Naive thymus-derived CD4-positive, alpha-beta T cell (primary cell): ENCODE measurements around the gene IFIH1. TPM values are rescaled to one million over a fixed set of nuclear protein-coding genes. Genes with fewer than 3 reads are reported as not detected.

ENCODE experiments used
- ATAC-seq: fragments of 150-1000 bp; cut with Tn5 transposase; 2 replicates; pipeline ENCODE4 v1.10.0; 2021; ENCODE audit warnings: mild to moderate bottlenecking, moderate library complexity
- CTCF ChIA-PET: fragments of 350-600 bp; sonication (Branson Sonifier 250); formaldehyde crosslinking; loops from one replicate; lab custom pipeline; 2021; ENCODE audit warnings: antibody characterized with exemption; lab: Charles Lee
- POLR2A ChIA-PET: fragments of 350-600 bp; sonication (Branson Sonifier 250); formaldehyde crosslinking; loops from one replicate; lab custom pipeline; 2021; ENCODE audit warnings: antibody characterized with exemption, inconsistent platforms; lab: Charles Lee
- DNase-seq, 9 donors: peaks; one replicate each; pipeline versions ENCODE4 v3.0.0 to v3.0.0-alpha.2; 2020 to 2022; ENCODE audit warnings: mixed read lengths in 1 of 9
- H3K27ac ChIP-seq: one replicate; pipeline ENCODE4 v1.7.0; 2013; ENCODE audit warnings: mild to moderate bottlenecking, low read depth, low read length, moderate library complexity
- H3K27me3 ChIP-seq, 2 donors: one replicate each; pipeline ENCODE4 v1.7.0; 2013; ENCODE audit warnings: low read length in 2 of 2, mild to moderate bottlenecking in 2 of 2, moderate library complexity in 2 of 2; ENCODE audit not compliant: control insufficient read depth in 2 of 2, insufficient read depth in 2 of 2
- H3K36me3 ChIP-seq, 3 experiments: 1 replicate in 2 of 3; 2 replicates in 1 of 3; pipeline ENCODE4 v1.7.0; 2013; ENCODE audit warnings: low read length in 3 of 3, mild to moderate bottlenecking in 3 of 3, moderate library complexity in 1 of 3; ENCODE audit not compliant: insufficient read depth in 3 of 3, control insufficient read depth in 2 of 3
- H3K4me1 ChIP-seq, 2 donors: one replicate each; pipeline ENCODE4 v1.7.0; 2013; ENCODE audit warnings: low read length in 2 of 2, mild to moderate bottlenecking in 2 of 2, moderate library complexity in 1 of 2; ENCODE audit not compliant: control insufficient read depth in 2 of 2, insufficient read depth in 2 of 2
- H3K4me3 ChIP-seq: 2 replicates; pipeline ENCODE4 v1.7.0; 2013; ENCODE audit warnings: mild to moderate bottlenecking, low read length
- H3K9me3 ChIP-seq, 3 experiments: 1 replicate in 2 of 3; 2 replicates in 1 of 3; pipeline ENCODE4 v1.7.0; 2013; ENCODE audit warnings: low read length in 3 of 3; ENCODE audit not compliant: control insufficient read depth in 2 of 3
- H3K27ac Mint-ChIP-seq, 9 donors: one replicate each; pipeline ENCODE4 v1.8.0; 2020 to 2022; ENCODE audit warnings: mixed read lengths in 9 of 9, mild to moderate bottlenecking in 8 of 9, moderate library complexity in 5 of 9, inconsistent platforms in 2 of 9
- H3K27me3 Mint-ChIP-seq, 5 donors: one replicate each; pipeline ENCODE4 v1.8.0; 2021 to 2022; ENCODE audit warnings: mixed read lengths in 5 of 5, mild to moderate bottlenecking in 1 of 5
- H3K36me3 Mint-ChIP-seq, 5 donors: one replicate each; pipeline ENCODE4 v1.8.0; 2020 to 2022; ENCODE audit warnings: mixed read lengths in 5 of 5, mild to moderate bottlenecking in 3 of 5, inconsistent platforms in 1 of 5
- H3K4me1 Mint-ChIP-seq, 7 donors: one replicate each; pipeline ENCODE4 v1.8.0; 2020 to 2022; ENCODE audit warnings: mixed read lengths in 7 of 7, mild to moderate bottlenecking in 3 of 7, inconsistent platforms in 1 of 7
- H3K4me3 Mint-ChIP-seq, 10 donors: one replicate each; pipeline ENCODE4 v1.8.0; 2020 to 2022; ENCODE audit warnings: mild to moderate bottlenecking in 10 of 10, mixed read lengths in 10 of 10, moderate library complexity in 6 of 10, inconsistent platforms in 2 of 10
- H3K9me3 Mint-ChIP-seq, 11 donors: one replicate each; pipeline ENCODE4 v1.8.0; 2020 to 2022; ENCODE audit warnings: mixed read lengths in 11 of 11, mild to moderate bottlenecking in 4 of 11, inconsistent platforms in 1 of 11, moderate library complexity in 1 of 11
- intact Hi-C, 2 donors: fragments of 100-400 bp; cut with micrococcal nuclease; formaldehyde crosslinking; loops; one replicate each; pipeline ENCODE4 v1.15.1; 2023
- polyA plus RNA-seq, 2 donors: library from polyadenylated mRNA; unstranded; fragments of 300-500 nt; fragmentation: Illumina TruSeq; gene quantifications; one replicate each; pipeline ENCODE4 v1.2.3, GENCODE V29; 2021
- total RNA-seq, 6 experiments: library from RNA in 5 of 6; stranded (reverse) in 5 of 6; gene quantifications; 1 replicate in 5 of 6; 2 replicates in 1 of 6; pipeline ENCODE4 v1.2.3 and lab custom pipeline; 2021 to 2026

Gene IFIH1
- total and polyA plus RNA-seq, 7 experiments from 2014 or later: 14.5 to 77.9 (median 23.1) TPM

DNA sequence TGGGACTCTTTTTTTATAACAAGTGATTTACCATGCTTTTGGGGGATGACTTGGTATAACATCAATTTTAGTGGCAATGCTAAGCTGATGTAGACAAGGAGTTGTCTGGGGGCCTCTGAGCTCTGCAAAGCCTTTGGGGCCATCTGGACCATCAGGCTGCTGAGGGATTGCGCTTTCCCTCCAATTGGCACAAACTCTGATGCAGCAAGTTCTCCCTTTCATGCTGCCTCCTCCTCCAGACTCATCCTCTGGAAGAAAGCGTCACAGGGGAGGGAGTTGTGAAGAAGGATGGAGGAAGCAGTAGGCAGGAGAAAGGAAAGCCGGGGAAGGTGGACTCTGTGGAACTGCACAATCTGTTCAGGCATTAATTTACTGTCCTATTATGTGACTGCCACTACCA, 65.0 kb downstream of the IFIH1 start:
- no peaks in the 10 kb centered on the region for H3K27me3 ChIP-seq
- no peaks in the 10 kb centered on the region for H3K9me3 ChIP-seq
- no peak overlapping the region for H3K4me3 ChIP-seq
- Mint-ChIP-seq H3K27ac (no peak overlapping the region), H3K4me1 (no peaks in the 10 kb centered on the region), H3K4me3 (no peak overlapping the region), H3K27me3 (peaks cover 0 to 28% (median 12%) of the 10 kb centered on the region in 5 donors), H3K9me3 (peaks cover 0 to 5% (median 0%) of the 10 kb centered on the region in 11 donors), H3K36me3 (peaks cover 0 to 4% (median 0%) of the 10 kb centered on the region in 5 donors)
- ChIA-PET CTCF (no interaction called here), POLR2A (no interaction called here)
- intact Hi-C loops: no loop called here
- no peaks in the 10 kb centered on the region for H3K4me1 ChIP-seq
- H3K36me3 ChIP-seq: no peaks in the 10 kb centered on the region
- DNase-seq: no peak
- ATAC-seq: no peak
- H3K27ac ChIP-seq: no peak overlapping the region

DNA sequence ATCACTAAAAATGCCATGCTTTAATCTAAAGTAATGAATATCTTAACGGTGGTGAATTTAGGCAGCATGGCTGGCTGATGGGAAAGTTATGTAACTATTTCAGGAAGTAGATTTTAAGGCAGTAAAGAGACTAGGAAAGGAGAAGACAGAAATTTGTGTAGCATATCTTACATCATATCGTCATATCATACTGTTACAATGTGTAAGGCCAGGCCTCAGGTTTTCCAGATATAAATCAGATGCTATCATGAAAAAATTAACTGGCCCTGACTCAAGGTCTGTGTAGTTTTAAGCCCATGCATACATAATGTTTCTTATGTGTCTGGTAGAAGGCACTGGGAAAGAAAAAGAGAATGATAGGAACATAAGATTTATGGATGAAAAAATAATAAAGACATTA, 66.3 kb downstream of the IFIH1 start:
- no peak for ATAC-seq
- Histone ChIP-seq H3K4me3 (no peak overlapping the region), H3K27me3 (no peaks in the 10 kb centered on the region), H3K27ac (no peak overlapping the region), H3K4me1 (no peaks in the 10 kb centered on the region), H3K9me3 (no peaks in the 10 kb centered on the region), H3K36me3 (no peaks in the 10 kb centered on the region)
- ChIA-PET CTCF (no interaction called here), POLR2A (no interaction called here)
- DNase-seq: no peak
- H3K4me3 Mint-ChIP-seq: no peak overlapping the region
- peaks cover 0 to 4% (median 0%) of the 10 kb centered on the region in 5 donors for H3K36me3 Mint-ChIP-seq
- H3K27me3 Mint-ChIP-seq: peaks cover 0 to 31% (median 15%) of the 10 kb centered on the region in 5 donors
- H3K4me1 Mint-ChIP-seq: no peaks in the 10 kb centered on the region
- H3K9me3 Mint-ChIP-seq: peaks cover 0 to 5% (median 0%) of the 10 kb centered on the region in 11 donors
- intact Hi-C loops: no loop called here
- H3K27ac Mint-ChIP-seq: no peak overlapping the region

- H3K27ac Mint-ChIP-seq: no peak overlapping the region
- H3K27ac ChIP-seq: no peak overlapping the region
- no peak for DNase-seq
- intact Hi-C loops: no loop called here
- no peaks in the 10 kb centered on the region for H3K9me3 ChIP-seq
- H3K27me3 ChIP-seq: no peaks in the 10 kb centered on the region
- H3K36me3 Mint-ChIP-seq: peaks cover 0 to 4% (median 0%) of the 10 kb centered on the region in 5 donors
- H3K36me3 ChIP-seq: no peaks in the 10 kb centered on the region
- no peak overlapping the region for H3K4me3 ChIP-seq
- ChIA-PET CTCF (no interaction called here), POLR2A (no interaction called here)
- H3K4me1 ChIP-seq: no peaks in the 10 kb centered on the region
- no peak for ATAC-seq
- peaks cover 16 to 54% (median 20%) of the 10 kb centered on the region in 5 donors for H3K27me3 Mint-ChIP-seq
- H3K4me1 Mint-ChIP-seq: no peaks in the 10 kb centered on the region
- no peak overlapping the region for H3K4me3 Mint-ChIP-seq
- H3K9me3 Mint-ChIP-seq: peaks cover 0 to 5% (median 0%) of the 10 kb centered on the region in 11 donors
These were observed 72.7 kb downstream of the IFIH1 start for GRCh38 chr2:162245781-162246180.

- H3K36me3 Mint-ChIP-seq: no peaks in the 10 kb centered on the region
- Histone ChIP-seq H3K27ac (no peak overlapping the region), H3K9me3 (no peaks in the 10 kb centered on the region), H3K4me3 (no peak overlapping the region), H3K4me1 (no peaks in the 10 kb centered on the region), H3K36me3 (no peaks in the 10 kb centered on the region), H3K27me3 (no peaks in the 10 kb centered on the region)
- POLR2A ChIA-PET: no interaction called here
- CTCF ChIA-PET: no interaction called here
- peaks cover 0 to 2% (median 0%) of the 10 kb centered on the region in 11 donors for H3K9me3 Mint-ChIP-seq
- H3K4me3 Mint-ChIP-seq: no peak overlapping the region
- H3K27ac Mint-ChIP-seq: no peak overlapping the region
- H3K4me1 Mint-ChIP-seq: no peaks in the 10 kb centered on the region
- peaks cover 20 to 56% (median 24%) of the 10 kb centered on the region in 5 donors for H3K27me3 Mint-ChIP-seq
- ATAC-seq (no peak), DNase-seq (no peak)
- intact Hi-C loops: no loop called here
These were observed 73.4 kb downstream of the IFIH1 start for GRCh38 chr2:162245061-162245460.

DNA sequence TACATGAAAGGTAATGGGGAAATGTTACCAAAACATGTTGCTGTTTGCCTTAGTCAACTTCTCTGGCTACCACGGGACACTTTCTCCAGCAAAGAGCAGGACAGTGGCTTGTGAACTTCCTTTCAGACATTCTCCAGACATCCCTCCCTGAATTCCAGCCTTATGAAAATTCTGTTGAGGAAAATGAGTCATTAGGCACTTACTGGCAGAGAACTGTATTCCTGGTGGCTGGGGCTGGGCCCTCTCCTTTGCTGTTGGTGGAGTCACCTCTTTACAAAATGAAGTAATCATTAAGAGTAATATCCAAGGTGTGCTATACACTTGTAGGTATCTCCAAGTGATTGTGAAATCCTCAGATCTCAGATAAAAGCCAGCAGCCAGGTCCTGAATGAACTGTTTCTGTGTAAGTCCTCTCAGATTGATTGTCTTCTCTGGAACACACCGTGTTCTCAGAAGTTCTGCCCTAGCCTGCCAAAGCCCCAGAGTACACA, 73.9 kb downstream of the IFIH1 start:
- H3K36me3 ChIP-seq: no peaks in the 10 kb centered on the region
- ChIA-PET POLR2A (no interaction called here), CTCF (no interaction called here)
- H3K9me3 Mint-ChIP-seq: peaks cover 0 to 2% (median 0%) of the 10 kb centered on the region in 11 donors
- H3K27ac Mint-ChIP-seq: no peak overlapping the region
- peaks cover 0 to 2% (median 0%) of the 10 kb centered on the region in 7 donors for H3K4me1 Mint-ChIP-seq
- no peak overlapping the region for H3K27ac ChIP-seq
- no peaks in the 10 kb centered on the region for H3K36me3 Mint-ChIP-seq
- no peaks in the 10 kb centered on the region for H3K27me3 ChIP-seq
- H3K4me3 ChIP-seq: no peak overlapping the region
- ATAC-seq (no peak), DNase-seq (no peak)
- H3K4me1 ChIP-seq: no peaks in the 10 kb centered on the region
- intact Hi-C loops: no loop called here
- peaks cover 23 to 57% (median 24%) of the 10 kb centered on the region in 5 donors for H3K27me3 Mint-ChIP-seq
- no peaks in the 10 kb centered on the region for H3K9me3 ChIP-seq
- H3K4me3 Mint-ChIP-seq: no peak overlapping the region

DNA sequence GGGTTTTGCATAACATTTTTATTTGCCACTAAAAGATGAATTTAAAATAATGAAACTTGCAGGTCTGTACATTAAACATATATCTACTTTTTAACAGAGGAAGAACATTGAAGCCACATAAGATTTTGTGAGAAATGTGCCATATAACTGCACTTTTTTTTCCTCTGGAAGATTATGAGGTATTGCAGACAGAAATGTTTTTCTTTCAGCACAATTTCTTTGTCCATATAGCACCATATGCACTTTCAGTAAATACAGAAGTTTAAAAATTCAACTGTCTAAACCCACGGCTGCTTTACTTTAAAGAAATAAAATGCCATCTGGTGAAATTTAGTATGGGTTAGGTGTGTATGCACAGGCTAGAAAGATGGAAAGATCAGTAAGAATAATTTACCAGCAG, 74.8 kb downstream of the IFIH1 start:
- H3K4me1 Mint-ChIP-seq: peaks cover 0 to 2% (median 0%) of the 10 kb centered on the region in 7 donors
- no peaks in the 10 kb centered on the region for H3K36me3 Mint-ChIP-seq
- DNase-seq: no peak
- peaks cover 30 to 56% (median 31%) of the 10 kb centered on the region in 5 donors for H3K27me3 Mint-ChIP-seq
- peaks cover 0 to 2% (median 0%) of the 10 kb centered on the region in 11 donors for H3K9me3 Mint-ChIP-seq
- H3K4me3 ChIP-seq: no peak overlapping the region
- H3K4me1 ChIP-seq: no peaks in the 10 kb centered on the region
- H3K36me3 ChIP-seq: no peaks in the 10 kb centered on the region
- CTCF ChIA-PET: no interaction called here
- no peak overlapping the region for H3K27ac Mint-ChIP-seq
- no peaks in the 10 kb centered on the region for H3K9me3 ChIP-seq
- no peaks in the 10 kb centered on the region for H3K27me3 ChIP-seq
- no peak for ATAC-seq
- POLR2A ChIA-PET: no interaction called here
- intact Hi-C loops: no loop called here
- H3K27ac ChIP-seq: no peak overlapping the region
- H3K4me3 Mint-ChIP-seq: no peak overlapping the region

GRCh38 chr2:162243294-162243693, 75.2 kb downstream of the IFIH1 start, which contains the start of gene FAP:
Gene FAP, minus strand, starts transcription at chr2:162243445. Its CDS starts 118 bp downstream, at chr2:162243327.
- H3K27me3 ChIP-seq: no peaks in the 10 kb centered on the region
- no peak within 1 kb of the TSS for H3K4me3 Mint-ChIP-seq
- no peaks in the 10 kb centered on the region for H3K36me3 Mint-ChIP-seq
- no peak within 1 kb of the TSS for H3K27ac Mint-ChIP-seq
- peaks cover 0 to 2% (median 0%) of the 10 kb centered on the region in 7 donors for H3K4me1 Mint-ChIP-seq
- intact Hi-C loops: no loop called here
- no peaks in the 10 kb centered on the region for H3K36me3 ChIP-seq
- H3K4me3 ChIP-seq: no peak within 1 kb of the TSS
- POLR2A ChIA-PET: no interaction called here
- peaks cover 0 to 1% (median 0%) of the 10 kb centered on the region in 11 donors for H3K9me3 Mint-ChIP-seq
- no peaks in the 10 kb centered on the region for H3K4me1 ChIP-seq
- no peaks in the 10 kb centered on the region for H3K9me3 ChIP-seq
- no peak for DNase-seq
- H3K27me3 Mint-ChIP-seq: peaks cover 29 to 56% (median 31%) of the 10 kb centered on the region in 5 donors
- CTCF ChIA-PET: no interaction called here
- no peak for ATAC-seq
- no peak within 1 kb of the TSS for H3K27ac ChIP-seq
